SHP77 (cell line): ENCODE data around the gene ZNF787.
A peak's percentile ranks its signal among the peaks of the same experiment; 100 is the strongest.

Source experiments
- DNase-seq, 2 experiments: peaks; one replicate each; lab custom pipeline; 2025; lab: John Stamatoyannopoulos, UW

ZNF787 gene

DNA sequence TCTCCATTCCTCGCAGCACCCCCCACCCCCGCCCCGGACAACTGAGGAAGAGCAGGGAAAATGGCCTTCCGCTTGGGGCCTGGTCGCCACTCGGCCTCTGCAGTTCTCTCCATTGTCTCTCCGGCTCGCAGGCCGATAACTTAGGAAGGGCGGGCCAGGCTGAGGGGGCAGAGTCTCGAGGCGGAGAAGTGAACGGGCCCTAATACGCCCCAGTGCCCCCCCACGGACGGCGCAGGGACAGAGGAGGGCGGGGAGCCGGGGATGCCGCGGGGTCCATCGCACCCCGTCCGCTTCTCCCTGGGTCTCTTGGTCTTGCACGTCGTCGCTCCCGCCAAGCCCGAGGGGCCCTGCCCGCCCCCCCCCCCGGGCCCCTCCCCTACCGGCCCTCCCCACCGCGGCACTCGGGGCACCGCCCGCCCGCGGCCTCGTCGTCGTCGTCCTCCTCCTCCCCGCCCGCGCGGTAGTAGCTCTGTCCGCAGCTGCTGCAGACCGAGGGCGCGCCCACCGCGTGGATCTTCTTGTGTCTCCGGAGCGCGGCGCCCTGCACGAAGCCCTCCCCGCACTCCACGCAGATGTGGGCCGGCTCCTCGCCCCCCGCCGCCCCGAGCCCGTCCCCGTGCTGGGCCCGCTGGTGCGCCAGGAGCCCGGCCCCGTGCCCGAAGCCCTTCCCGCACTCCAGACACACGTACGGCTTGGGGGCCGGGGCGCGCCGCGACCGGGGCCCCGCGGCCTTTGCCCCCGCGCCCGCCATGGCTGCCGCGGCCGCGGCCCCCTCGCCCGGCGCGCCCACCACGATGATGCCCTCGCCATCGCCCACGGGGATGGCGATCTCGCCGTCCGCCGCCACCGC, 33.2 kb downstream of the ZNF787 start:
- no peak for DNase-seq

- no peak for DNase-seq
Observed at GRCh38 chr19:56086671-56087430, 34.2 kb downstream of the ZNF787 start.

GRCh38 chr19:56085571-56086275, 35.4 kb downstream of the ZNF787 start:
- DNase-seq: no peak

GRCh38 chr19:56084835-56085536, 36.1 kb downstream of the ZNF787 start:
- DNase-seq: no peak

GRCh38 chr19:56083668-56084067, 37.4 kb downstream of the ZNF787 start:
- no peak for DNase-seq

- DNase-seq: peak; percentile 39 to 65
Observed at GRCh38 chr19:56080669-56081401, 40.3 kb downstream of the ZNF787 start.

GRCh38 chr19:56079609-56080008, 41.5 kb downstream of the ZNF787 start:
- no peak for DNase-seq

GRCh38 chr19:56076498-56076897, 44.6 kb downstream of the ZNF787 start:
- DNase-seq: peak; percentile 24 to 28

- DNase-seq: peak; percentile 50 to 66
Observed at GRCh38 chr19:56071151-56071550, 49.9 kb downstream of the ZNF787 start.

DNA sequence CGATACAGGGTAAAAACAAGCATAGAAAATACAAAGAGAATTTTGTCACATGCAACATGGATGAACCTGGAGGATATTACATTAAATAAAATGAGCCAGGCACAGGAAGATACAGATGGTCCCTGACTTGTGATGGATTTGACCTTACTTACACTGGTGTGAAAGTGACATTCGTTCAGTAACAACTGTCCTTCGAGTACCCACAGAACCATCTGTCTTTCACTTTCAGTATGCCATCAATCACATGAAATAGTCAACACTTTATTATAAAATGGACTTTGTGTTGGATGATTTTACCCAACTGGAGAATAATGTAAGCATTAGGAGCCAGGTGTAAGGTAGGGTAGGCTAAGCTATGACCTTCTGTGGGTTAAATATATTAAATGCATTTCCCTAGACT, 51.5 kb downstream of the ZNF787 start:
- DNase-seq: no peak

DNA sequence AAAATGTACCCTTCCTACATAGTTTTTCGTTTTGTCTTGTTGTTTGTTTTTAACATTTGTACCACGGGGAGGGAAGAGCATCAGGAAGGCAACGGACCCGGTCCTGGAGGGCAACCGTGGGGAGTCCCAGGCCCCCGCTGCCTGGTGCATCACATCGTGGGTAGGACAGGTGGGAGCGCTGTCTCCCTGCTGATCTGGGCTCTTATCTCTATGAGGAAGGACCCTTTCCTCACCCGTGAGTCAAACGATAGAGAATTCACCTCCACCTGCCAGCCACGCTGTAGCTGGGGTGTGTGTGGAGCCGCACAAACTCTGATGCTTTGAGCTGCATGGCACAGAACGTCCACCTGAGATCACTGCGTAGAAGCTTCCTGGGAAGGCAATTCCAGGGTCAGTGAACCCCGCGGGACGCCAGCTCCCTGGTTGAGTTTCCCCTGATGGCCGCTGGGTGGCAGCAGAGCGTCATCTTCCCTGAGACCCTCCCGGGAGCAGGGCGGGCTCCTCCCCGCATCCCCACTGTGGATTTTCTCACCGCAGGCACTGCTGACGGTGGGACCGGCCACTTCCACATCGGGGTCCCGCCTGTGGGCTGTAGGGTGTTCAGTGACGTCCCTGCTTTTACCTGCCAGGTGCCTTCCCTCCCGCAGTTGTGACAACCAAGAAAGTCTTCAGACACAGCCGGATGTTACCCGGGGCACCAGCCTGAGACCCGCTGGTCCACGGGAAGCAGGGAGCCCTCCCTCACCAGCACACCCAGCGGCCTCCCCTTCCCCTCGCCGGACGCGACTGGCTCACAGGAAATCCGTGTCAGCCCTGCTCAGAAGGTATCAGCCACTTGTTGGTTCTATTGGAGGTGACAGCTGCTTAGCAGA, 54.7 kb downstream of the ZNF787 start:
- peak; percentile 46 to 63 for DNase-seq

DNA sequence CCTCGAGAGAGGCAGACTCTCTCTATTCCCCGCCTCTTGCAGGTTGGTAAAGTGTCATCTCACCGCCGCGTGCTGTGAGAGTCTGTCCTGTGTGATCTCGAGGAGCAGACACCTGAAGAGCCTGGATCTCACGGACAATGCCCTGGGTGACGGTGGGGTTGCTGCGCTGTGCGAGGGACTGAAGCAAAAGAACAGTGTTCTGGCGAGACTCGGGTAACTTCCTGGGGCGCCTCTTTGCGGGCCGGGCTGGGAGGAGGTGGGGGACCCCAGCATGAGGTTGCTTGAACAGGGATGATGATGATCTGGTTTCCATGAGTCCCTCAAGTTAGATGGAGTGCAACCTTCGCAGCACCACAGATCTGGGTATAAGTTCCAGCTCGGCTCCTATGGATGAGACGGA, 67.5 kb downstream of the ZNF787 start:
- DNase-seq: no peak
